Activated CD8-positive, alpha-beta memory T cell treated with anti-CD3 and anti-CD28 coated beads for 24 hours (primary cell): ENCODE results near the gene STAT6.
"Not testable (repeated sequence)": the region's sequence is repeated elsewhere in the genome, so short reads cannot be mapped to it uniquely, and the experiment has no call there.

Experiments
- DNase-seq: peaks from one replicate; pipeline ENCODE4 v3.0.0-alpha.2; 2020

STAT6 gene

GRCh38 chr12:57085999-57086492 is 25.1 kb downstream of the STAT6 start:
- peak; percentile 81 for DNase-seq

- DNase-seq, result no peak
Observed at GRCh38 chr12:57080855-57081254, 30.3 kb downstream of the STAT6 start.

- DNase-seq, result no peak
Observed at GRCh38 chr12:57079821-57080220, 31.3 kb downstream of the STAT6 start.

GRCh38 chr12:57078519-57079404 is 32.4 kb downstream of the STAT6 start, which contains the start of gene NEMP1:
NEMP1 (minus strand) TSS chr12:57078791; CDS start chr12:57078745, 46 bp downstream.
- DNase-seq, result peak; percentile 91

- DNase-seq, result not testable (repeated sequence)
Observed at GRCh38 chr12:57073566-57074450, 37.4 kb downstream of the STAT6 start.

- DNase-seq, result no peak
Observed at GRCh38 chr12:57072661-57073060, 38.5 kb downstream of the STAT6 start.

GRCh38 chr12:57069523-57069922 is 41.6 kb downstream of the STAT6 start:
- DNase-seq, result peak; percentile 77

- no peak for DNase-seq
Observed at GRCh38 chr12:57066245-57066644, 44.9 kb downstream of the STAT6 start.

GRCh38 chr12:57063991-57064685 is 47.0 kb downstream of the STAT6 start:
- no peak for DNase-seq

GRCh38 chr12:57058454-57058853 is 52.7 kb downstream of the STAT6 start:
- no peak for DNase-seq

- DNase-seq, result no peak
Observed at GRCh38 chr12:57057067-57057751, 54.0 kb downstream of the STAT6 start.

- DNase-seq, result no peak
Observed at GRCh38 chr12:57055824-57056223, 55.3 kb downstream of the STAT6 start.

- not testable (repeated sequence) for DNase-seq
Observed at GRCh38 chr12:57053901-57054300, 57.3 kb downstream of the STAT6 start.

GRCh38 chr12:57053146-57053545 is 58.0 kb downstream of the STAT6 start:
- DNase-seq, result not testable (repeated sequence)

GRCh38 chr12:57051011-57051410 is 60.2 kb downstream of the STAT6 start:
- no peak for DNase-seq

GRCh38 chr12:57049890-57050289 is 61.3 kb downstream of the STAT6 start, which contains the start of gene MYO1A:
MYO1A (minus strand) TSS chr12:57050129; CDS start chr12:57048323, 1,806 bp downstream.
- no peak for DNase-seq

GRCh38 chr12:57049119-57049446 is 62.1 kb downstream of the STAT6 start:
- DNase-seq, result no peak

GRCh38 chr12:57048423-57049118 is 62.6 kb downstream of the STAT6 start:
- peak; percentile 54 for DNase-seq

- peak; percentile 61 for DNase-seq
Observed at GRCh38 chr12:57047981-57048380, 63.2 kb downstream of the STAT6 start.

- DNase-seq, result peak; percentile 77
Observed at GRCh38 chr12:57046947-57047890, 63.9 kb downstream of the STAT6 start.
